Mesenchymal stem cell (in vitro differentiated cells and primary cell): ENCODE data around the gene SRPK2.

Source experiments
- DNase-seq: peaks from one replicate; pipeline ENCODE4 v3.0.0-alpha.2; 2013
- H2AFZ ChIP-seq: one replicate; pipeline ENCODE4 v1.6.1; 2013; ENCODE audit warnings: low read depth, mild to moderate bottlenecking, control low read depth, inconsistent platforms, low read length, moderate library complexity
- H2AK5ac ChIP-seq: 2 replicates; pipeline ENCODE4 v1.6.1; 2013; ENCODE audit warnings: low read length, moderate library complexity, mild to moderate bottlenecking, inconsistent platforms; ENCODE audit not compliant: severe bottlenecking
- H2BK120ac ChIP-seq: one replicate; pipeline ENCODE4 v1.6.1; 2013; ENCODE audit warnings: low read depth, mild to moderate bottlenecking, inconsistent platforms, low read length, moderate library complexity
- H2BK12ac ChIP-seq, 2 experiments: one replicate each; pipeline ENCODE4 v1.6.1; 2013; ENCODE audit warnings: inconsistent platforms in 2 of 2, low read length in 2 of 2, mild to moderate bottlenecking in 2 of 2, moderate library complexity in 2 of 2, control low read depth in 1 of 2
- H2BK15ac ChIP-seq: one replicate; pipeline ENCODE4 v1.6.1; 2013; ENCODE audit warnings: mild to moderate bottlenecking, low read depth, inconsistent platforms; ENCODE audit not compliant: poor library complexity, severe bottlenecking
- H2BK5ac ChIP-seq: 2 replicates; pipeline ENCODE4 v1.6.1; 2013; ENCODE audit warnings: low read depth, mild to moderate bottlenecking, low read length, control low read depth, inconsistent platforms; ENCODE audit not compliant: poor library complexity, severe bottlenecking
- H3K14ac ChIP-seq, 2 experiments: one replicate each; pipeline ENCODE4 v1.6.1; 2013; ENCODE audit warnings: inconsistent platforms in 2 of 2, low read length in 2 of 2, control low read depth in 1 of 2, mild to moderate bottlenecking in 1 of 2, moderate library complexity in 1 of 2
- H3K18ac ChIP-seq, 2 experiments: one replicate each; pipeline ENCODE4 v1.6.1; 2013; ENCODE audit warnings: inconsistent platforms in 2 of 2, low read length in 2 of 2, control low read depth in 1 of 2, low read depth in 1 of 2, mild to moderate bottlenecking in 1 of 2
- H3K23ac ChIP-seq, 2 experiments: one replicate each; pipeline ENCODE4 v1.6.1; 2013; ENCODE audit warnings: inconsistent platforms in 2 of 2, low read length in 2 of 2, mild to moderate bottlenecking in 2 of 2, moderate library complexity in 2 of 2, control low read depth in 1 of 2
- H3K27ac ChIP-seq: 2 replicates; pipeline ENCODE4 v1.5.1; 2013; ENCODE audit warnings: mild to moderate bottlenecking, moderate library complexity, low read length, control low read depth, inconsistent platforms; ENCODE audit not compliant: poor library complexity, severe bottlenecking
- H3K27me3 ChIP-seq, 2 experiments: 2 replicates each; pipeline versions ENCODE4 v1.6.1 to v1.7.0; 2013; ENCODE audit warnings: low read length in 2 of 2, mild to moderate bottlenecking in 2 of 2, moderate library complexity in 2 of 2, control low read depth in 1 of 2, inconsistent platforms in 1 of 2; ENCODE audit not compliant: control insufficient read depth in 1 of 2, insufficient read depth in 1 of 2
- H3K36me3 ChIP-seq, 2 experiments: 2 replicates each; pipeline versions ENCODE4 v1.6.1 to v1.7.0; 2013; ENCODE audit warnings: low read length in 2 of 2, control low read depth in 1 of 2, inconsistent platforms in 1 of 2, low read depth in 1 of 2, mild to moderate bottlenecking in 1 of 2; ENCODE audit not compliant: insufficient read depth in 2 of 2, control insufficient read depth in 1 of 2
- H3K4ac ChIP-seq, 2 experiments: one replicate each; pipeline ENCODE4 v1.6.1; 2013; ENCODE audit warnings: inconsistent platforms in 2 of 2, low read length in 2 of 2, mild to moderate bottlenecking in 2 of 2, moderate library complexity in 2 of 2, control low read depth in 1 of 2, low read depth in 1 of 2
- H3K4me1 ChIP-seq: 2 replicates; pipeline ENCODE4 v1.6.1; 2013; ENCODE audit warnings: low read depth, low read length, control low read depth; ENCODE audit not compliant: control insufficient read depth, insufficient read depth
- H3K4me2 ChIP-seq: 2 replicates; pipeline ENCODE4 v1.6.1; 2013; ENCODE audit warnings: low read length, mild to moderate bottlenecking, inconsistent platforms; ENCODE audit not compliant: poor library complexity, severe bottlenecking
- H3K4me3 ChIP-seq, 2 experiments: 2 replicates each; pipeline versions ENCODE4 v1.5.1 to v1.7.0; 2013; ENCODE audit warnings: low read length in 2 of 2, mild to moderate bottlenecking in 2 of 2, control low read depth in 1 of 2, low read depth in 1 of 2; ENCODE audit not compliant: insufficient read depth in 1 of 2
- H3K79me1 ChIP-seq: replicated peaks from 2 replicates; pipeline ENCODE4 v1.6.1; 2013; ENCODE audit warnings: mild to moderate bottlenecking, control low read depth, low read length, inconsistent platforms; ENCODE audit not compliant: poor library complexity, severe bottlenecking
- H3K9ac ChIP-seq: 2 replicates; pipeline ENCODE4 v1.7.0; 2013; ENCODE audit warnings: mild to moderate bottlenecking, low read length, moderate library complexity
- H3K9me3 ChIP-seq: 2 replicates; pipeline ENCODE4 v1.7.0; 2013; ENCODE audit warnings: mild to moderate bottlenecking, low read length; ENCODE audit not compliant: control insufficient read depth
- H4K8ac ChIP-seq: one replicate; pipeline ENCODE4 v1.6.1; 2013; ENCODE audit warnings: inconsistent platforms, mild to moderate bottlenecking, low read length, moderate library complexity
- H4K91ac ChIP-seq: one replicate; pipeline ENCODE4 v1.6.1; 2013; ENCODE audit warnings: mild to moderate bottlenecking, low read length, inconsistent platforms
- WGBS: methylation state at CpG from one replicate; pipeline ENCODE4 v1.1.7; 2013; ENCODE audit warnings: mixed read lengths; 5-methylcytosine and 5-hydroxymethylcytosine counted together

Gene SRPK2

DNA sequence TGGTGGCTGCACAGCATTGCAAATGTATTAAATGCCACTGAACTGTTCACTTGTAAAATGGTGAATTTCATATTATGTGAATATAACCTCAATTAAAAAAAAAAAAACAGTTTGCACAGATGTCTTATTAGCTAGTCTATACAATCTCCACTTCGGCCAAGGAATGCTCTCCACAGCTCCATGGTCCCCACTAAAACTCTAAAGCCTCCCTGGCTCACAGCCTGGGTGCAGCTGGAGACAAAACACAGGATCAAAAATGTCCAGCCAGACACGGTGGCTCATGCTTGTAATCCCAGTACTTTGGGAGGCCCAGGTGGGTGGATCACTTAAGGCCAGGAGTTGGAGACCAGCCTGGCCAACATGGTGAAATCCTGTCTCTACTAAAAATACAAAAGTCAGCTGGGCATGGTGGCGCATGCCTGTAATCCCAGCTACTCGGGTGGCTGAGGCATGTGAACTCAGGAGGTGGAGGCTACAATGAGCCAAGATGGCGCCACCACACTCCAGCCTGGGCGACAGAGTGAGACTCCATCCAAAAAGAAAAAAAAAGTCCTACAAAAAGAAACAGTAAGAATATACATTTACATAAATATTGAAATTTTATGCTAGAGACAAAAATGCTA, 66.0 kb downstream of the SRPK2 start:
- Histone ChIP-seq H3K14ac (no peak overlapping the region), H3K18ac (no peak overlapping the region), H3K9ac (no peak overlapping the region), H3K4me1 (peaks cover 4% of the 10 kb centered on the region), H2BK15ac (no peak overlapping the region), H3K9me3 (no peaks in the 10 kb centered on the region), H3K4ac (no peak overlapping the region), H4K8ac (no peak overlapping the region), H3K79me1 (peaks cover 20% of the 10 kb centered on the region), H3K27ac (no peak overlapping the region), H2AK5ac (no peak overlapping the region), H2BK12ac (no peak overlapping the region), H2AFZ (no peak overlapping the region), H3K27me3 (no peaks in the 10 kb centered on the region), H3K36me3 (peaks cover 2 to 3% of the 10 kb centered on the region in 2 experiments), H3K23ac (no peak overlapping the region), H2BK120ac (no peak overlapping the region), H3K4me3 (no peak overlapping the region), H4K91ac (no peak overlapping the region), H3K4me2 (no peak overlapping the region), H2BK5ac (no peak overlapping the region)
- no peak for DNase-seq
- 98% methylated on average over 4 of the region's 6 CpGs for WGBS

DNA sequence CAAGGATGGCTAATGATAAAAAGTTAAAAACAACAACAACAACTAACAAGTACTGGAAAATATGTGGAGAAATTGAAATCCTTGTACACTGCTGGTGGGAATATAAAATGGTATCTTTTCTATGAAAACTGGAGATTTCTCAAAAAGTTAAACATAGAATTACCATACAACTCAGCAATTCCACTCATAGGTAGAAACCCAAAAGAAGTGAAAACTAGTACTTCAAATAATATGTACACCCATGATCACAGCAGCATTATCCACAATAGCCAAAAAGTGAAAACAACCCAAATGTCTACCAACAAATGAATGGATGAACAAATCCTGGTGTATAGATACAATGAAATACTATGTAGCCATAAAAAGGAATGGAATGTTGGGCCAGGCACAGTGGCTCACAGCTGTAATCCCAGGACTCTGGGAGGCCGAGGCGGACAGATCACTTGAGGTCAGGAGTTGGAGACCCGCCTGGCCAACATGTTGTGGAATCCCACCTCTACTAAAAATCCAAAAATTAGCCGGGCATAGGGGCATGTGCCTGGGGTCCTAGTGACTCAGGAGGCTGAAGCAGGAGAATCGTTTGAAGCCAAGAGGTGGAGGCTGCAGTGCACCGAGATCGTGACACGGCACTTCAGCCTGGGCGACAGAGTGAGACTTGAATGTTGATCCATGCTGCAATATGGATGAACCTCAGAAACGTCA, 66.8 kb downstream of the SRPK2 start:
- no peak for DNase-seq
- H3K14ac ChIP-seq = no peak overlapping the region
- no peak overlapping the region for H3K18ac ChIP-seq
- no peak overlapping the region for H2AFZ ChIP-seq
- no peak overlapping the region for H2AK5ac ChIP-seq
- H3K4me2 ChIP-seq = no peak overlapping the region
- peaks cover 2 to 3% of the 10 kb centered on the region in 2 experiments for H3K36me3 ChIP-seq
- no peak overlapping the region for H2BK5ac ChIP-seq
- no peak overlapping the region for H4K8ac ChIP-seq
- H3K4me3 ChIP-seq = no peak overlapping the region
- H3K27ac ChIP-seq = no peak overlapping the region
- no peak overlapping the region for H2BK15ac ChIP-seq
- H3K9me3 ChIP-seq = no peaks in the 10 kb centered on the region
- no peaks in the 10 kb centered on the region for H3K27me3 ChIP-seq
- peaks cover 18% of the 10 kb centered on the region for H3K79me1 ChIP-seq
- no peak overlapping the region for H4K91ac ChIP-seq
- H3K4ac ChIP-seq = no peak overlapping the region
- WGBS = 96% methylated on average over 10 of the region's 10 CpGs
- H3K23ac ChIP-seq = no peak overlapping the region
- no peak overlapping the region for H2BK120ac ChIP-seq
- H3K4me1 ChIP-seq = peaks cover 4% of the 10 kb centered on the region
- no peak overlapping the region for H2BK12ac ChIP-seq
- no peak overlapping the region for H3K9ac ChIP-seq

- Histone ChIP-seq H3K4ac (no peak overlapping the region), H3K18ac (no peak overlapping the region), H3K36me3 (peaks cover 2 to 3% of the 10 kb centered on the region in 2 experiments)
These were observed 67.8 kb downstream of the SRPK2 start for GRCh38 chr7:105320896-105321295.

GRCh38 chr7:105319578-105319977, 69.1 kb downstream of the SRPK2 start:
- no peak overlapping the region for H3K4me2 ChIP-seq
- H3K79me1 ChIP-seq = peaks cover 21% of the 10 kb centered on the region
- H3K9ac ChIP-seq = no peak overlapping the region
- no peaks in the 10 kb centered on the region for H3K9me3 ChIP-seq
- no peak overlapping the region for H3K14ac ChIP-seq
- 96% methylated on average over 10 of the region's 10 CpGs for WGBS
- H2BK120ac ChIP-seq = no peak overlapping the region
- no peak overlapping the region for H4K91ac ChIP-seq
- no peak overlapping the region for H3K27ac ChIP-seq
- no peak overlapping the region for H2BK5ac ChIP-seq
- no peak overlapping the region for H3K4me3 ChIP-seq
- H2AFZ ChIP-seq = no peak overlapping the region
- no peaks in the 10 kb centered on the region for H3K27me3 ChIP-seq
- H3K18ac ChIP-seq = no peak overlapping the region
- no peak overlapping the region for H2AK5ac ChIP-seq
- no peak overlapping the region for H2BK15ac ChIP-seq
- no peak overlapping the region for H2BK12ac ChIP-seq
- no peak overlapping the region for H3K4ac ChIP-seq
- no peak overlapping the region for H4K8ac ChIP-seq
- H3K36me3 ChIP-seq = peaks cover 2 to 3% of the 10 kb centered on the region in 2 experiments
- H3K23ac ChIP-seq = no peak overlapping the region
- H3K4me1 ChIP-seq = peaks cover 4% of the 10 kb centered on the region
- no peak for DNase-seq

More at GRCh38 chr7:105320896-105321295, 67.8 kb downstream of the SRPK2 start:
- Histone ChIP-seq H2BK12ac (no peak overlapping the region), H3K4me2 (no peak overlapping the region), H4K91ac (no peak overlapping the region), H2AK5ac (no peak overlapping the region), H2BK15ac (no peak overlapping the region), H4K8ac (no peak overlapping the region), H3K9ac (no peak overlapping the region), H3K14ac (no peak overlapping the region), H2BK5ac (no peak overlapping the region), H3K4me3 (no peak overlapping the region), H3K79me1 (peaks cover 23% of the 10 kb centered on the region), H3K9me3 (no peaks in the 10 kb centered on the region), H3K27ac (no peak overlapping the region), H3K23ac (no peak overlapping the region), H2BK120ac (no peak overlapping the region), H3K4me1 (peaks cover 4% of the 10 kb centered on the region), H2AFZ (no peak overlapping the region), H3K27me3 (no peaks in the 10 kb centered on the region)
- DNase-seq = no peak
- 92% methylated on average over 2 of the region's 2 CpGs for WGBS
